Activated CD4-positive, alpha-beta T cell treated with anti-CD3 and anti-CD28 coated beads, Interleukin-2, amount 10 ng/mL, durations not matched to agents 7 days and 5 days (primary cell): ENCODE data around the gene RASA4B. TPM values are rescaled to one million over a fixed set of nuclear protein-coding genes. Genes with fewer than 3 reads are reported as not detected.
A peak's percentile ranks its signal among the peaks of the same experiment; 100 is the strongest.
"Not testable (repeated sequence)": the region's sequence is repeated elsewhere in the genome, so short reads cannot be mapped to it uniquely, and the experiment has no call there.

Experiments used
- CTCF ChIA-PET: fragments of 350-600 bp; sonication (Branson Sonifier 250); formaldehyde crosslinking; loops from one replicate; lab custom pipeline; 2021; ENCODE audit warnings: antibody characterized with exemption; lab: Charles Lee
- POLR2A ChIA-PET: fragments of 350-600 bp; sonication (Branson Sonifier 250); formaldehyde crosslinking; loops from one replicate; lab custom pipeline; 2021; ENCODE audit warnings: antibody characterized with exemption; lab: Charles Lee
- DNase-seq: peaks from one replicate; pipeline ENCODE4 v3.0.0-alpha.2; 2020
- H3K27ac Mint-ChIP-seq: one replicate; pipeline ENCODE4 v1.8.0; 2021; ENCODE audit warnings: mild to moderate bottlenecking, moderate library complexity, mixed read lengths
- H3K27me3 Mint-ChIP-seq: one replicate; pipeline ENCODE4 v1.8.0; 2021; ENCODE audit warnings: mixed read lengths
- H3K36me3 Mint-ChIP-seq: one replicate; pipeline ENCODE4 v1.8.0; 2021; ENCODE audit warnings: low read depth, mixed read lengths
- H3K4me1 Mint-ChIP-seq: one replicate; pipeline ENCODE4 v1.8.0; 2021; ENCODE audit warnings: mixed read lengths
- H3K4me3 Mint-ChIP-seq: one replicate; pipeline ENCODE4 v1.8.0; 2021; ENCODE audit warnings: mild to moderate bottlenecking, moderate library complexity, mixed read lengths
- H3K9me3 Mint-ChIP-seq: one replicate; pipeline ENCODE4 v1.8.0; 2021; ENCODE audit warnings: mixed read lengths
- total RNA-seq, 2 experiments: library from RNA; stranded (reverse); gene quantifications; one replicate each; pipeline ENCODE4 v1.2.3, GENCODE V29; 2021

RASA4B gene
- total RNA-seq, 2 experiments from 2014 or later: 23.2 to 26.9 TPM

DNA sequence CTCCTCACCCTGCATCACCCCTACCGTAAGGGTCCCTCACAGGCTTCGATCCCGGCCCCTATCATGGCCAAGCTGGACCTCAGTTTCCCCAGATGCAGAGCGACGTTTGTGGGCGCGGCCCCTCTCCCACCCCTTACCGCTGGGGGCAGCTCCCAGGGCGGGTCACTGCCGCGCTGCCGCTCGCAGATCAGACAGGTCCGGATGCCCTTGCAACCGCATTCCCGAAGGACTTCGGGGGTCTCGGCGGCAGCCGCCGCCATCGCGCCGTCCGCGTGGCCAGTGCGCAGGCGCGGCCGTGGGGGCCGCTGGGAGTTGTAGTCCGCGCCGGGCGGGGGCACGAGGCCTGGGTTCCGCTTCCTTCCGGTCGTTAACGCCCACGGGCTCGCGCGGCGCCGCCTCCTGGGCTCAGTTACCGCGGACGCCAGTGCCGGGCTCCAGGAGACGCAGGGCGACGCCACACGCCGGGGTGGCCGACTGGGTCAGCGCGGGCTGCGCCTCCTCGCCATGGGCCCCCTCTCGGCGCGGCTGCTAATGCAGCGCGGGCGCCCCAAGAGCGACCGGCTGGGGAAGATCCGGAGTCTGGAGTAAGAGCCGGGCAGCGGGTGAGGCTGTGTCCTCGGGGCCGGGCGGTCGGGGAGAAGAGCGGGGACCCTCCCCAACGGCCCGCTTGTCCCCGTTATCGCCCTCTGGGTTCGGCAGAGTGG is 52.8 kb downstream of the RASA4B start, which contains the start of the genes ALKBH4 and LRWD1:
Gene ALKBH4, minus strand, starts transcription at position 287 of the 704 bp plus-strand sequence. Its CDS starts 27 bp downstream, at position 260.
Gene LRWD1, plus strand, starts transcription at position 408 of the 704 bp plus-strand sequence. Its CDS starts 97 bp downstream, at position 505.
- Mint-ChIP-seq H3K27me3 (no peaks in the 10 kb centered on the region), H3K9me3 (no peaks in the 10 kb centered on the region), H3K4me3 (peak within 1 kb of the TSS; percentile 96), H3K27ac (peak within 1 kb of the TSS; percentile 91), H3K4me1 (peaks cover 26% of the 10 kb centered on the region), H3K36me3 (peaks cover 2% of the 10 kb centered on the region)
- ChIA-PET CTCF (interaction anchor here (0.7 to 2.0 kb wide), 3 partner anchors 39 to 67 kb away, joined by 4 to 7 read pairs (median 6); no protein-coding TSS in a partner anchor), POLR2A (no interaction called here)
- DNase-seq: peak; percentile 93

DNA sequence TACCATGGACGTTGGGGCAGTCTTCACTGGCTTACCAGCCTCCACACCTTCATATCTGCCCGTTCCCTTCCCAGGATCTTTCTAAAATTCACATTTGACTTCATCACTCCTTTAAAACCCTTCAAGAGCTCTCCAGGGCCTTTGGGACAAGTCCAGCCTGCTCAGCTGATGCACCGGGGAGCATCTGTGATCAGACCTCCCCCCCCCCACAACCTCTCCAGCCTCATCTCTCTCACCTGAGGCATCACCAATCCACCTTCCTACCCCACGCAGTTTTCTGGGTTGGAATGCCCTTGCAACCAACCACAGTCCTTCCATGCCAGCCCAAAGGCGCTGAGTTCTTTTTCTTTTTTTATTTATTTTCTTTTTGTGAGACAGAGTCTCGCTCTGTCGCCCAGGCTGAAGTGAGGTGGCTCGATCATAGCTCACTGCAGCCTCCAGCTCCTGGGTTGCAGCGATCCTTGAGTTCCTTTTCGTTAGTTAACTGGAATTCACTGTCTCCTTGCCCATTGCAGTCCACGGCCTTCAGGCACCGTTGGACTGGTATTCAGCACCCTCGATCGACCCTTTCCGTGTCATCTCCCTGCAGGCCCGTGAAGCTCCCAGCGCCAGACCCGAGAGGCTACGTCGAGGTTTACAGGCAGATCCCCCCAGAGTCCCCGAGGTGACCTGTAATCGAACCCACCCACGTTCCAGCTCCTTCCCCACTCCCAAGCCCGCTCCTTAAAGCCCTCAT is 53.6 kb downstream of the RASA4B start:
- peak overlapping the region; percentile 96 for H3K4me3 Mint-ChIP-seq
- H3K27ac Mint-ChIP-seq: peak overlapping the region; percentile 91
- ChIA-PET CTCF (interaction anchor here (0.7 to 2.0 kb wide), 5 partner anchors 16 to 66 kb away, joined by 3 to 7 read pairs (median 4); no protein-coding TSS in a partner anchor), POLR2A (no interaction called here)
- no peaks in the 10 kb centered on the region for H3K9me3 Mint-ChIP-seq
- peaks cover 26% of the 10 kb centered on the region for H3K4me1 Mint-ChIP-seq
- H3K36me3 Mint-ChIP-seq: peaks cover 2% of the 10 kb centered on the region
- no peaks in the 10 kb centered on the region for H3K27me3 Mint-ChIP-seq
- DNase-seq: no peak

DNA sequence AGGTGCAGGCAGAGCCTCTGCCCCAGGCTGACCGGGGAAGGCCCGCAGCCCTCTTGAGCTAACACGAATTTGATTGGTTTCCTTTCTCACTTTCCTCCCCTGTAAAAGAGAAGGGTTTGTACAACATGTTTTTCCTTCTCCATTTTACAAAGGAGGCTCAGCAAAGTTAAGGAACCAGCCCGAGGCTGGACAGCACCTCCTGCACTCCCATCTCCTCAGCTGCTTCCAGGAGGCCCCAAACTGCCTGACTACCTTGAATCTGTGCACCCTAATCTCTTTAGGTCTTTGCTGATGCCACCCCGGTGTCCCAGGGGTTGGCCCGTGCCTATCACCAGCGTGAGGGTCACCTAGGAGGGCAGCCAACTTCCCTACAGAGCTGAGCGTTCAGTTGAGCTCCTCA is 57.1 kb downstream of the RASA4B start:
- CTCF ChIA-PET: interaction anchor here (0.6 kb wide), 1 partner anchor 21 kb away, joined by 3 read pairs; no protein-coding TSS in a partner anchor
- POLR2A ChIA-PET: interaction anchor here (1.4 kb wide), 1 partner anchor 12 kb away, joined by 5 read pairs; no protein-coding TSS in a partner anchor
- no peak for DNase-seq
- Mint-ChIP-seq H3K4me1 (peaks cover 15% of the 10 kb centered on the region), H3K36me3 (peaks cover 6% of the 10 kb centered on the region), H3K27me3 (no peaks in the 10 kb centered on the region), H3K27ac (no peak overlapping the region), H3K4me3 (no peak overlapping the region), H3K9me3 (no peaks in the 10 kb centered on the region)

DNA sequence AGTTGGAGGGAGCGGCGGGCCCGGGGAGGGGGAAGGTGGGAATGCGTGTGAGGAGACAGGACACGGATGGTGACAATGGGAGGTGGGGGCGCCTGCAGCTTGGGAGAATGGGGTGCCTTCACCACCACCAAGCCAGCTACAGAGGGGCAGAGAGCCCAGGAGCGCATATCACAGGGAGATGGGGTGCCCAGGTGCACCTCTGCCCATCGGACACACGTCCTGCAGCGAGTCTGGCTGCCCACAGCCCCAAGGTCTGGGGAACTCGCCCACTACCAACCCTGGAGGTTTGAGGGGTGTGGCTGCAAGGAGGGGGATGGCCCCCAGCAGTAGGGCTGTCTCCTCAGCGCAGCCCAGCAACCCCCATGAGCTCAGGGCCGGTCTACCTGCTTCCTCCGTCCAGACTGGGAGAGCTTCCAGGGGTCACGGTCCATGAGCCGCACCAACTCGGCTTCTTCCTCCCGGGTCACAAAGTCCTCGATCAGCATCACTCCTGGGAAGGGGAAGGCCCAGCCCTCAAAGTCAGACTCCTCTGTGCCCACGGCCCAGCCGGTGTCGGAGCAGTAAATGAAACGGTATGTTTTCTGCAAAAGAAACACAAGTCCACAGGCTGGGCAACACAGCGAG is 58.2 kb downstream of the RASA4B start:
- Mint-ChIP-seq H3K4me3 (no peak overlapping the region), H3K27me3 (no peaks in the 10 kb centered on the region), H3K27ac (no peak overlapping the region), H3K4me1 (peaks cover 14% of the 10 kb centered on the region), H3K36me3 (peaks cover 6% of the 10 kb centered on the region), H3K9me3 (no peaks in the 10 kb centered on the region)
- POLR2A ChIA-PET: interaction anchor here (1.4 kb wide), 1 partner anchor 11 kb away, joined by 5 read pairs; no protein-coding TSS in a partner anchor
- no peak for DNase-seq
- CTCF ChIA-PET: no interaction called here

DNA sequence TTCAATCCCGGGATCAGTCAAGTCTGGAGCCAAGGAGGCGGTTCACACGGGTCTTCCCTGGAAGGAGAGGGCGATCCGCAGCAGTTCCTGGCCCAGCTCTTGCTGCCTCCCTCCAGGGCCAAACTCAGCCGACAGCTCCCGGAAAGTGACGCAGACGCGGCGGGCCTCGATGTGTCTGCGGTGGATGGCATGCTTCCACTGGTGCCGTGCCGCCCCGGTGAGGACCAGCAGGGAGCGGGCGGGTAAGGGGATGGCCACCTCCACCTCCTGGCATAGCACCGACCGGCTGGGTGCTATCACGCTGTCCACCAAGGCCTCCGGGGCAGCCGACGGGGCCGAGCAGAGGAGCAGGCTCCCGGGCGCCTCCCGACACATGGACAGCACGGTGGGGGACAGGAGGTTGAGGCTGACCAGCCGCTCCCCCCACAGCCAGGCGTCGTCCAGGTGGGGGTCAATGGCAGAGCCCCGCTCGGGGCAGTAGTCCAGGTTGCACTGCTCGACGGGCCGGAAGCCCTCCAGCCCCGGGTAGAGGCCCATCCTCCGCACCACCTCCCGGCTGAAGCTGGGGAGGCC is 60.1 kb downstream of the RASA4B start:
- Mint-ChIP-seq H3K27ac (no peak overlapping the region), H3K4me1 (peaks cover under 1% of the 10 kb centered on the region), H3K9me3 (no peaks in the 10 kb centered on the region), H3K36me3 (peaks cover 6% of the 10 kb centered on the region), H3K27me3 (no peaks in the 10 kb centered on the region), H3K4me3 (no peak overlapping the region)
- ChIA-PET POLR2A (no interaction called here), CTCF (interaction anchor here (1.2 kb wide), 1 partner anchor 48 kb away, joined by 6 read pairs; no protein-coding TSS in a partner anchor)
- DNase-seq: no peak

DNA sequence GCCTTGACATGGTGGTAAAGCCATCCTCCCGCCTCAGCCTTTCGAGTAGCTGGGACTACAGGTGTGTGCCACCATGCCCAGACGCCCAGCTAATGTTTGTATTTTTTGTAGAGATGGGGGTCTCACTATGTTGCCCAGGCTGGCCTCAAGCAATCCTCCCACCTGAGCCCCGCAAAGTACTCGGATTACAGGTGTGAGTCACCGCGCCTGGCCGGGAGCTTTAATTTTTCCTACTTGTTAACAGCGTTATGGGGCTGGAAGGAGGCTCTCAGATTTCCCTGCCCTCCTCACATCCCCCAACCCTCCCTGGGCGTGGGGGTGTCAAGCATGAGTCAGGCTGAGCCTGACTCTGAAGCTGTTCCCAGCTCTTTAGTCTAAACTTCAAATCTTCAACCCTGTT is 61.2 kb downstream of the RASA4B start:
- no peaks in the 10 kb centered on the region for H3K9me3 Mint-ChIP-seq
- H3K36me3 Mint-ChIP-seq: peaks cover 6% of the 10 kb centered on the region
- H3K27ac Mint-ChIP-seq: no peak overlapping the region
- H3K27me3 Mint-ChIP-seq: no peaks in the 10 kb centered on the region
- no peaks in the 10 kb centered on the region for H3K4me1 Mint-ChIP-seq
- ChIA-PET POLR2A (no interaction called here), CTCF (interaction anchor here (0.8 to 1.2 kb wide), 3 partner anchors 18 to 47 kb away, joined by 3 to 6 read pairs (median 3); no protein-coding TSS in a partner anchor)
- no peak for DNase-seq
- H3K4me3 Mint-ChIP-seq: no peak overlapping the region

DNA sequence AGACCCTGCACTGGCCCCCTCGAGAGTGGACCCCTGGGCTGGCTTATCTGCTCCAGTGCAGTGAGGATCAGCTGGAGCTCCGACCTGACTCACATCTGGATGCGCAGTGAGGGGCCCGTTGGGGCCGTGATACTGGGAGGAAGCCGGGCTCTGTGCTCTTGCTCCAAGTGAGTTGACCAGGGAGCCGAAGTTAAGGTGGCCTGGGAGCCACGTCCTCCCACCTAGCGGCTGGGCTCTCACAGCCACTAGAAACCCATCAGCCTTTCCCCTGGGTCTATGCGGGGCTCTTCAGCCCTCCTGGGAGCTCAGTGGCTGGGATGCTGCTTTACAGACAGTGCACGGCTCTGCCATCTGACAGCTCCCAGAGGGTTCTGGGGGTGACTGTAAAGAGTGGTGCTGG is 62.0 kb downstream of the RASA4B start:
- no peaks in the 10 kb centered on the region for H3K4me1 Mint-ChIP-seq
- POLR2A ChIA-PET: no interaction called here

DNA sequence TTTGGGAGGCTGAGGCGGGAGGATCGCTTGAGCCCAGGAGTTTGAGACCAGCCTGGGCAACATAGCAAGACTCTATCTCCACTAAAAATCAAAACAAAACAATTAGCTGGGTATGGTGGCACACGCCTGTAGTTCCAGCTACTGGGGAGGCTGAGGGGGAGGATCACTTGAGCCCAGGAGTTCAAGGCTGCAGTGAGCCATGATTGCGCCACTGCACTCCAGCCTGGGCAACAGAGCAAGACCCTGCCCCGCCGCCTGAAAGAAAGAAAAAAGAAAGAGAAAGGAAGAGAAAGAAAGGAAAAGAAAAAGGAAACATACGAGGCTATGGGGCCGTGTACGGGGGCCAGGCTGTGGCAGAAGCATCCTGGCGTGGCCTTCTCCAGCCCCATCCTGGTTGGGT is 62.6 kb downstream of the RASA4B start:
- H3K9me3 Mint-ChIP-seq, POLR2A ChIA-PET, H3K27me3 Mint-ChIP-seq, H3K4me1 Mint-ChIP-seq, H3K4me3 Mint-ChIP-seq, H3K36me3 Mint-ChIP-seq, DNase-seq: not testable (repeated sequence)
- H3K27ac Mint-ChIP-seq: peak overlapping the region; percentile 11
- CTCF ChIA-PET: interaction anchor here (0.5 to 1.8 kb wide), 2 partner anchors 42 to 65 kb away, joined by 3 to 5 read pairs; no protein-coding TSS in a partner anchor

More for the DNA sequence above, 62.0 kb downstream of the RASA4B start:
- no peaks in the 10 kb centered on the region for H3K9me3 Mint-ChIP-seq
- H3K4me3 Mint-ChIP-seq: no peak overlapping the region
- no peaks in the 10 kb centered on the region for H3K27me3 Mint-ChIP-seq
- DNase-seq: no peak
- CTCF ChIA-PET: interaction anchor here (1.0 kb wide), 1 partner anchor 17 kb away, joined by 3 read pairs; no protein-coding TSS in a partner anchor
- no peak overlapping the region for H3K27ac Mint-ChIP-seq
- peaks cover 6% of the 10 kb centered on the region for H3K36me3 Mint-ChIP-seq

DNA sequence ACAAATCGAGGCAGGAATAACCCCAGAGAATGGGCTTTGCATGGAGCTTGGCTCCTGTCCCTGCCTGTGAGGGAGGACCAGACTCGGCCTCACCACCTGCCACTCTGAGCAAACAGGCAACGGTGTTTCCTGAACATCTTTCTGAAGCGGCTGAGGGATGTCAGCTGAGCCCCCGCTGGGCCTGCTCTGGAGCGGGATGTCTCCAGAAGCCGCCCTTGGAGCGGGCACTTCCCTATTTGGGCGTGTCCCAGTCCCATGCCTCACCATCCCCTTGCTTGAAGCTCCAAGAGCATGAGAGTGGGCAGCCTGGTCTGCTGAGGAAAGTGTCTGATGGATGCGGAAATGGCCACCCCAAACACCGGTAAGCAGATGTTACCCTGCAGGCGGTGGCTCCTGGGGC is 63.1 kb downstream of the RASA4B start:
- H3K27ac Mint-ChIP-seq: peak overlapping the region; percentile 11
- CTCF ChIA-PET: interaction anchor here (0.5 to 1.8 kb wide), 2 partner anchors 42 to 65 kb away, joined by 3 to 5 read pairs; no protein-coding TSS in a partner anchor

DNA sequence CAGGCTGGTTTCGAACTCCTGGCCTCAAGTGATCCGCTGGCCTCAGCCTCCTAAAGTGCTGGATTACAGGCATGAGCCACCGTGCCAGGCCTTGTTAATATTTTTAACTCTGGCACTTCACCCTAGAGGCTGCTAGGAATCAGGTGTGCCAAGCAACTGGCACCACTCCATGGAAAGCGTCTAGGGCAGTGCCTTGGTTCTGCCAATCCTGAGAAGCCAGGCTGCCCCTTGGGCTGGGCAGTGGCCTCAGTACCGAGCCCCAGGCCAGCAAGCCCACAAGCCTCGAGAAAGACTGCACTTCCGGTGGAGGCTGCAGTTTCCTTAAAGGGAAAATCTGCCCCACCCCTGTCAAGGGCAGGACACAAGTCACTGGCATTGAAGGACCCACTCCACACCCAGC is 64.3 kb downstream of the RASA4B start:
- no peak overlapping the region for H3K27ac Mint-ChIP-seq
- H3K9me3 Mint-ChIP-seq: no peaks in the 10 kb centered on the region
- DNase-seq: no peak
- H3K27me3 Mint-ChIP-seq: no peaks in the 10 kb centered on the region
- peaks cover 9% of the 10 kb centered on the region for H3K36me3 Mint-ChIP-seq
- CTCF ChIA-PET: interaction anchor here (0.7 to 1.8 kb wide), 3 partner anchors 9 to 40 kb away, joined by 3 read pairs; no protein-coding TSS in a partner anchor
- no peaks in the 10 kb centered on the region for H3K4me1 Mint-ChIP-seq
- H3K4me3 Mint-ChIP-seq: no peak overlapping the region
- POLR2A ChIA-PET: no interaction called here

More for the DNA sequence above, 63.1 kb downstream of the RASA4B start:
- H3K4me3 Mint-ChIP-seq: no peak overlapping the region
- H3K9me3 Mint-ChIP-seq: no peaks in the 10 kb centered on the region
- POLR2A ChIA-PET: no interaction called here
- H3K36me3 Mint-ChIP-seq: peaks cover 6% of the 10 kb centered on the region
- H3K27me3 Mint-ChIP-seq: no peaks in the 10 kb centered on the region
- no peaks in the 10 kb centered on the region for H3K4me1 Mint-ChIP-seq
- no peak for DNase-seq

DNA sequence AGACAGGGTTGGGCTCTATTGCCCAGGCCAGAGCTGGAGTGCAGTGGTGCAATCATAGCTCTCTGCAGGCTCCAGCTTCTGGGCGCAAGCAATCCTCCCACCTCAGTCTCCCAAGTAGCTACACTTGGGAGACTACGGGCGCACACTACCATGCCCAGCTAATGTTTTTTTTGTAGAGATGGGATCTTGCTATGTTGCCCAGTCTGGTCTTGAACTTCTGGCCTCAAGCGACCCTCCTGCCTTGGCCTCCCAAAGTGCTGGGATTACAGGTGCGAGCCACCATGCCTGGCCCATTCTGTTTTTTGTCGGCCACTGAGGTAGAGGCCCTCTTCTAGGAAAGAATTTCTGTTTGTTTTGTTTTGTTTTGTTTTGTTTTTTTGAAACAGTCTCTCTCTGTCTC is 65.1 kb downstream of the RASA4B start:
- DNase-seq: no peak
- no peaks in the 10 kb centered on the region for H3K4me1 Mint-ChIP-seq
- H3K9me3 Mint-ChIP-seq: no peaks in the 10 kb centered on the region

More for the DNA sequence above, 65.1 kb downstream of the RASA4B start:
- no peak overlapping the region for H3K4me3 Mint-ChIP-seq
- CTCF ChIA-PET: interaction anchor here (0.7 to 1.6 kb wide), 4 partner anchors 10 to 48 kb away, joined by 3 to 4 read pairs (median 3); no protein-coding TSS in a partner anchor
- H3K27me3 Mint-ChIP-seq: no peaks in the 10 kb centered on the region
- peaks cover 7% of the 10 kb centered on the region for H3K36me3 Mint-ChIP-seq
- POLR2A ChIA-PET: no interaction called here
- H3K27ac Mint-ChIP-seq: no peak overlapping the region
